ENCODE results near the gene TRMT10C.

Gene TRMT10C

DNA sequence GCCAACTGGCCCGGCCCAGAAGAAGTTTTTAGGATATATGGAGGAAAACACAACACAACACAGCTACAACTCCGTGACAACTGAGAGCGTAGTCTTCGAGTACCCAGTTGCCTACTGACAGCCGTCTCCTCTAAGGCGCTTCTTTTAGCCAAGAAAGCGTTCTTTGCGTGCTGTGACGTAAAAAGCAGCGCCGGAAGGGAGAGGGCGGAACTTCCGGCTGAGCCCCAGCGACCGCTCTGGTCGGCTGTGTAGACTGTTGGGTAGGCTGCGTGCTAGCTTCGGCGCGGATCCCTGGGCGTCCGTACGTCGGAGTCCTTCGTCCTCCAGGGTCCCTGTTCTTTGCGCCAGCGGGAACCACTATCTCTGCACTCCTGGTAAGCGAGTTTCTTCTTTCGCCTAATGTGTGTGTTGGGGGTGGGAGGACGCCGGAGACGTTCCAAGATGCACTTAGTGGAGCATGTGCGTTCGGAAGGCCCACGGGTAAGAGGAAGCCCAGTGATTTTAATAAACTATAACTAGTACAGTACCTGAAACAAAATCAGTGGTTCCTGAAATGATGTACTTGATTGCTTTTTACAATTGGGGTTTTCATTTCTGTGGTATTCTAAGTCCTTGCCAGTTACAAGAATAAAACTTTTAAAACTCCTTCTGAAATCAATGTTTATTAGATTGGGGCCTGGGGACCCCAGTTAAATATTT lies at the start of gene TRMT10C:
TRMT10C (plus strand) TSS at position 239 of the 699 bp plus-strand sequence. CDS start 2,914 bp downstream, outside the sequence.
- TF ChIP-seq, protein P1, sequence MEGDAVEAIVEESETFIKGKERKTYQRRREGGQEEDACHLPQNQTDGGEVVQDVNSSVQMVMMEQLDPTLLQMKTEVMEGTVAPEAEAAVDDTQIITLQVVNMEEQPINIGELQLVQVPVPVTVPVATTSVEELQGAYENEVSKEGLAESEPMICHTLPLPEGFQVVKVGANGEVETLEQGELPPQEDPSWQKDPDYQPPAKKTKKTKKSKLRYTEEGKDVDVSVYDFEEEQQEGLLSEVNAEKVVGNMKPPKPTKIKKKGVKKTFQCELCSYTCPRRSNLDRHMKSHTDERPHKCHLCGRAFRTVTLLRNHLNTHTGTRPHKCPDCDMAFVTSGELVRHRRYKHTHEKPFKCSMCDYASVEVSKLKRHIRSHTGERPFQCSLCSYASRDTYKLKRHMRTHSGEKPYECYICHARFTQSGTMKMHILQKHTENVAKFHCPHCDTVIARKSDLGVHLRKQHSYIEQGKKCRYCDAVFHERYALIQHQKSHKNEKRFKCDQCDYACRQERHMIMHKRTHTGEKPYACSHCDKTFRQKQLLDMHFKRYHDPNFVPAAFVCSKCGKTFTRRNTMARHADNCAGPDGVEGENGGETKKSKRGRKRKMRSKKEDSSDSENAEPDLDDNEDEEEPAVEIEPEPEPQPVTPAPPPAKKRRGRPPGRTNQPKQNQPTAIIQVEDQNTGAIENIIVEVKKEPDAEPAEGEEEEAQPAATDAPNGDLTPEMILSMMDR (IDR thresholded peaks at IDR 0.05; ENCODE audit: extremely low read depth, missing control alignments) = no peak
- DNase-seq (ENCODE audit: low spot score) = peak; percentile 92

DNA sequence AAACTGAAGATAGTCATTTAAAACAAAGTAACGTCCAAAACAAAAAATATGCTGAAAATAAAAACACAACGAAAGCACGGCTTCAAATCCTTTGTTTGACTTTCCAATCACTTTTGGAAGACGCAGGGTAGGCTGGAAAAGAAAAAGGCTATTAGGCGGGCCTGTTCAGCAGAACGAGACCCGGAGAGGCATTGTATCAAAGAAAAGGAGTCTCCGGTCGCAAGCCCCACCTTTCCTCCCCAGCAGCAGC lies 49.3 kb upstream of the TRMT10C start:
- TF ChIP-seq, protein P1 (IDR thresholded peaks at IDR 0.05; ENCODE audit: extremely low read depth, missing control alignments) = no peak
- peak; percentile 47 for DNase-seq (ENCODE audit: low spot score)

DNA sequence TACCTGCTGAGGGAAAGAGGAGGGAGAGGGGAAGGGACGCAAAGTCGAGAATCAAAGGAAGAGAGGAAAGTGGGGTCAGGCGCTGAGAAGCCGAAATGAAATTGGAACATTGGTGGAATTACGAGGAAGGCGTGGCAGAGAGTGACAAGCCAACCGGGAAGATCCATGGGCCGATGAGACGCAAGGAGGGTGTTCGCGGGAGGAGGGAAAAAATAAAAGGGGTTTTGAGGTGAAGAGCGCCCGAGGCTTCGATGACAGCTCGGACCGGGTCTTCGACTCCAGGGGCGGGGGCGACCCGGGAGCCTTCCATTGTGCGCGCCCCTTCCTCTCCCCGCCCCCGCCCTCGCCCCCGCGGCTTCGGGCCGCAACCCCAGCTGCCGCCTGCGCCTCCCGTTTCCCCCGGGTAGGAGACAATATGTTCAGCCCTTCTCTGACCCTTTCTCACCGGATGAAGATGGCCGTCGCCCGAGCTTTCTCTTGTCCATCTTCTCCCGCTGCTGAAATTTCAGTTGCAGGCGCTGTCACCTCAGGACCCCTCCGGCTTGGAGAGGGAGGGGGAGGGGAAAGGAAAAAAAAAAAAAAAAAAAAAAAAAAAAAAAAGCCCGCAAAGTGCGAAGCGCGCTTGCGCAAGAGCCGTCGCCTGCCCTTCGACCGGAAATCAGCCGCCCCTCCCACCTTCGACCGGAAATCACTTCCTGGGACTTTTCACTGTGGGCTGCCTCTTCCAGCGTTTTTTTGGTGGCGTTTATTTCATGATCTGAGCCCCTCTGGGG lies 48.8 kb upstream of the TRMT10C start, which contains the start of gene SENP7:
SENP7 (minus strand) TSS at position 567 of the 773 bp plus-strand sequence; CDS start at position 485, 82 bp downstream.
- DNase-seq (ENCODE audit: low spot score) = peak; percentile 85
- TF ChIP-seq, protein P1 (IDR thresholded peaks at IDR 0.05; ENCODE audit: extremely low read depth, missing control alignments) = no peak

DNA sequence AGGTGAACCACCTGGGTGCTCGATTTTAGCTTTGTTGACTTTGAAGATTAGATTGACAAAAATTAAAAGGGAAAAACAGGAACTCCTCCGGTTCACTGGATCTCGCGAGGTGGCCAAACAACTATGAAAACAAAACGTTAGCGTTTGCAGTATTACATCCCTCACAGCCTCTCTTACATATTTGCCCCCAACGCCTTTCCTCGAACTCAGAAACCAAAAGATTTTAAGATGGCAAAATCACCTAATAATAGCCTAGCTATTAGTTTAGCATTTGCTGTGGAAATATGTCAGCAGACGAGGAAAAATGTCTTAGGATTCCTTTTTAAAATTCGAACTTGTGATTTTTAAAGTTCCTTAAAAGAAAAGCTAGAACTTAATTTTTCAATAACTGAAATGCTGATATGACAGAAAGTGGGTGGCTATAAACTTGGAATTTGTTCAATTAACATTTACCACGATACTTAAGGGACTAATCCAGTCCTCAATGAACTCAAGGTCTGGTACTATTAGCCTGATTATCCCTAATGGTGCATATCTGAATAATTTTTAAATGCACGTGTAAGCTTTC lies 48.2 kb upstream of the TRMT10C start:
- TF ChIP-seq, protein P1 (IDR thresholded peaks at IDR 0.05; ENCODE audit: extremely low read depth, missing control alignments) = no peak
- peak; percentile 63 for DNase-seq (ENCODE audit: low spot score)

DNA sequence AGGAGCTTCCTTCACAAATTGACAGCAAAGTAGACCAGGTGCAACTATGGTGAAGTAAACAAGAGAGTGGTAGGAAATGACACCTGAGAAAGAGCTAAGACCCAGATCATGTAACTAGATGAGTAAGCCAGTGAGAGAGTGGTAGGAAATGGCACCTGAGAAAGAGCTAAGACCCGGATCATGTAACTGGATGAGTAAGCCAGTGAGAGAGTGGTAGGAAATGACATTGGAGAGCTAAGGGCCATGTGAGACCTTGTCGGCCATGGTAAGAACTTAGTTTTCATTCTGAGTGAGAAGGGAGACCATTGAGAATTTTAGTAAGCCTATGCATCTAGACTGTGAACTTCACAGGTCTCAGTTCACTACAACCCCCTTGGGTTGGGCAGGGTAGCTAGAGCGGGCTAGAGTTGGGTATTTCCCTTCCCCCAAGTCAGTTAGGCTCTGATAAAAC lies 43.2 kb upstream of the TRMT10C start:
- DNase-seq (ENCODE audit: low spot score) = peak; percentile 73
- TF ChIP-seq, protein P1 (IDR thresholded peaks at IDR 0.05; ENCODE audit: extremely low read depth, missing control alignments) = no peak

DNA sequence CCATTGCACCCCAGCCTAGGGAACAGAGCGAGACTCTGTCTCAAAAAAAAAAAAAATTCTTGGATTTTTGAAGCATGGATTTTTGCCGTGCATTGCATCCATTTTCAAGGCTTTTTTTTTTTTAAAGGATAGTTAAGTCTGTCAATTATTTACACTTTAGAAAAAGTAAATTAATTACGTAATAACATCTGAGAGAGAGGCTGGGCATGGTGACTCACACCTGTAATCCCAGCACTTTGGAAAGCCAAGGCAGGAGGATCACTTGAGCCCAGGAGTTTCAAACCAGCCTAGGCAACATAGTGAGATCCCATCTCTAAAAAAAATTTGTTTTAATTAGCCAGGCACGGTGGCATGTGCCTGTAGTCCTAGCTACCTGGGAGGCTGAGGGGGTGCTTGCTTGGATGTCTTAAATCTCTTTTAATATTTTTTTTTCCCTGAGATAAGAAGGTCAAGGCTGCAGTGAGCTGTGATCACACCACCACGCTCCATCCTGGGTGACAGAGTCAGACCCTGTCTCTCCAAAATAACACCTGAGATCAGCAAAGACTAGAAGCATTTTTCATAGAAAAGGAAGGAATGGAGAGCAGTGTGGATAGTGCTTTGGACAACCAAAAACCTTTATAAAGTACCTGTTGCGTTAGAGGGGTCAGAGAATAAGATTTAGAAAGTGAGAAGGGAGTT lies 41.8 kb upstream of the TRMT10C start:
- DNase-seq (ENCODE audit: low spot score) = no peak
- TF ChIP-seq, protein P1 (IDR thresholded peaks at IDR 0.05; ENCODE audit: extremely low read depth, missing control alignments) = no peak

All from GM20000 (cell line).